ENCODE measurements around the gene THBS3. TPM values are rescaled to one million over a fixed set of nuclear protein-coding genes. Genes with fewer than 3 reads are reported as not detected.
"Not testable (repeated sequence)": the region's sequence is repeated elsewhere in the genome, so short reads cannot be mapped to it uniquely, and the experiment has no call there.

The THBS3 gene
- total RNA-seq, 1 experiment from 2014 or later, result 35.9 TPM

DNA sequence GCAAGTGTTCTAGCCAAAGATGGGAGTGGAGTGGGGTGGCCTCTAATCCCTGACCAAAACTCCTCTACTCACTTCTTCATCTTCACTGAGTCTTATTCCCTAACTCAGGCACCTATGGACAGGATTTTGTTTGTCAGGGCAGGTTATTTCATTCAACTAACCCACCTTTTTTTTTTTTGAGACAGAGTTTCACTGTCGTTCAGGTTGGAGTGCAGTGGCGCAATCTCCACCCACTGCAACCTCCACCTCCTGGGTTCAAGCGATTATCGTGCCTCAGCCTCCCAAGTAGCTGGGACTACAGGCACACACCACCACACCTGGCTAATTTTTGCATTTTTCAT, 39.6 kb downstream of the THBS3 start:
- ChIA-PET CTCF (interaction anchor here (0.7 to 3.3 kb wide), 4 partner anchors 9 to 83 kb away, joined by 5 to 27 read pairs (median 6); no protein-coding TSS in a partner anchor), POLR2A (interaction anchor here (0.7 to 1.2 kb wide), 2 partner anchors 37 to 62 kb away, joined by 3 to 6 read pairs; no protein-coding TSS in a partner anchor)
- intact Hi-C loops (cut with micrococcal nuclease; ENCODE audit: unreplicated experiment), result loop anchor here (2.0 kb wide), 1 partner anchor 75 kb away; no protein-coding TSS in a partner anchor
- BruUV-seq (replicated peaks); H3K36me3 ChIP-seq (ENCODE audit: control insufficient read depth, insufficient read depth, low read length); DNase-seq (ENCODE audit: low read depth, low spot score); H3K4me3 ChIP-seq (ENCODE audit: low read depth in 2 of 2, low read length in 2 of 2); ATAC-seq; H3K27me3 ChIP-seq (ENCODE audit: control insufficient read depth, insufficient read depth, low read length); H3K27ac ChIP-seq (ENCODE audit: low read length); in situ Hi-C loops (cut with HindIII; ENCODE audit: low pct_unique_long_range_greater_than_20kb, low sequenced_read_pairs); H3K9me3 ChIP-seq (ENCODE audit: control insufficient read depth, insufficient read depth, low read depth, low read length): not testable (repeated sequence)
- peaks cover 14% of the 10 kb centered on the region for H3K4me1 ChIP-seq (ENCODE audit: control insufficient read depth, insufficient read depth, low read length)
- TF ChIP-seq, protein P1, sequence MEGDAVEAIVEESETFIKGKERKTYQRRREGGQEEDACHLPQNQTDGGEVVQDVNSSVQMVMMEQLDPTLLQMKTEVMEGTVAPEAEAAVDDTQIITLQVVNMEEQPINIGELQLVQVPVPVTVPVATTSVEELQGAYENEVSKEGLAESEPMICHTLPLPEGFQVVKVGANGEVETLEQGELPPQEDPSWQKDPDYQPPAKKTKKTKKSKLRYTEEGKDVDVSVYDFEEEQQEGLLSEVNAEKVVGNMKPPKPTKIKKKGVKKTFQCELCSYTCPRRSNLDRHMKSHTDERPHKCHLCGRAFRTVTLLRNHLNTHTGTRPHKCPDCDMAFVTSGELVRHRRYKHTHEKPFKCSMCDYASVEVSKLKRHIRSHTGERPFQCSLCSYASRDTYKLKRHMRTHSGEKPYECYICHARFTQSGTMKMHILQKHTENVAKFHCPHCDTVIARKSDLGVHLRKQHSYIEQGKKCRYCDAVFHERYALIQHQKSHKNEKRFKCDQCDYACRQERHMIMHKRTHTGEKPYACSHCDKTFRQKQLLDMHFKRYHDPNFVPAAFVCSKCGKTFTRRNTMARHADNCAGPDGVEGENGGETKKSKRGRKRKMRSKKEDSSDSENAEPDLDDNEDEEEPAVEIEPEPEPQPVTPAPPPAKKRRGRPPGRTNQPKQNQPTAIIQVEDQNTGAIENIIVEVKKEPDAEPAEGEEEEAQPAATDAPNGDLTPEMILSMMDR (IDR thresholded peaks at IDR 0.05), result peak; percentile 35

DNA sequence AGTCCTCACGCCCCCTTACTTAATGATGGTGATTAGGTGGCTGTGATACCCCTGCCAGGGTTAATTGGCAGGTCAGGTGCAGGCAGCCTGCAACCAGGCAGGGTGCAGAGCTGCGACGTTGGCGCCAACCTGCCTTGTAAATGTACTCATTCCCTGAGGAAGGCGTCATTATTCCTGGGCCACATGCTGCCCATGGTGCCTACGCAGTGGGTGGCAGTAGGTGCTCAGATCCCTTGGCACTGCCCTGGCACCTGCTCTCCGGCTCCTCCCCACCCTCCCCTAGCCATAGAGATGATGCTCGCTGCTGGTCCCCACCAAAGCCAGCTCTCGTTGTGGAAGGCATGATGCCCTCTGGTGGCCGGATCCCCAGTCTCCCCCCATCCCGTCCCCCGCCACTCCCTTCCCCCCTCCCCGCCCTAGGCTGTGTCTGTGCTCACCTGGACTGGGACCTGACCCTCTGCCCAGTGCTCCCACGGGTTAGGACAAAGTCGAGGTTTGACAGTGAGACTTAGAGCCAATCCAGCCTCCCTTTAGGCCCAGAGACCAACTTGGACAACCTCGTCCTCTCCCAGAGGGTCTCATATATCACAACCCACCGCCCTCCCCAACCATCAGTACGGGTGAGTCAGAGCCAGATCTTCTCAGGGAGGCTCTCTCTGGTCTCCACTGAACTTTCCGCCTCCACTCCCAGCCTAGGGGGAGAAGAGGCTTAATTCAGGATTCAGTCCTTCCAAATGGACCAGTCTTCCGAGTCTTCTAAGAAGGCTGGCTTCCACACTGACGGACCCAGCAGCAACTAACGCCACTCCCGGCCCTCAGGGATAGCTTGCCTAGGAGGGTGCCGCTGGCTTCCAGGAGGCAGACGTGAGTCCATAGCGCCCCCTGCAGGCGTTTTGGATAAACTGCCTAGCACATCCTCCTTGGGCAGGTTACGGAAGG, 40.3 kb downstream of the THBS3 start:
- Histone ChIP-seq H3K27ac (ENCODE audit: low read length) (peak overlapping the region; percentile 35; the same call in 1 of the 2 replicates), H3K36me3 (ENCODE audit: control insufficient read depth, insufficient read depth, low read length) (no peaks in the 10 kb centered on the region; the same call in 1 of the 2 replicates), H3K4me3 (ENCODE audit: low read depth in 2 of 2, low read length in 2 of 2) (peak overlapping the region; percentile 6 to 39; a peak in 3 of 4 replicates), H3K9me3 (ENCODE audit: control insufficient read depth, insufficient read depth, low read depth, low read length) (no peaks in the 10 kb centered on the region), H3K27me3 (ENCODE audit: control insufficient read depth, insufficient read depth, low read length) (no peaks in the 10 kb centered on the region), H3K4me1 (ENCODE audit: control insufficient read depth, insufficient read depth, low read length) (peaks cover 14% of the 10 kb centered on the region)
- no TSS peak for BruUV-seq (replicated peaks)
- TF ChIP-seq, protein P2, sequence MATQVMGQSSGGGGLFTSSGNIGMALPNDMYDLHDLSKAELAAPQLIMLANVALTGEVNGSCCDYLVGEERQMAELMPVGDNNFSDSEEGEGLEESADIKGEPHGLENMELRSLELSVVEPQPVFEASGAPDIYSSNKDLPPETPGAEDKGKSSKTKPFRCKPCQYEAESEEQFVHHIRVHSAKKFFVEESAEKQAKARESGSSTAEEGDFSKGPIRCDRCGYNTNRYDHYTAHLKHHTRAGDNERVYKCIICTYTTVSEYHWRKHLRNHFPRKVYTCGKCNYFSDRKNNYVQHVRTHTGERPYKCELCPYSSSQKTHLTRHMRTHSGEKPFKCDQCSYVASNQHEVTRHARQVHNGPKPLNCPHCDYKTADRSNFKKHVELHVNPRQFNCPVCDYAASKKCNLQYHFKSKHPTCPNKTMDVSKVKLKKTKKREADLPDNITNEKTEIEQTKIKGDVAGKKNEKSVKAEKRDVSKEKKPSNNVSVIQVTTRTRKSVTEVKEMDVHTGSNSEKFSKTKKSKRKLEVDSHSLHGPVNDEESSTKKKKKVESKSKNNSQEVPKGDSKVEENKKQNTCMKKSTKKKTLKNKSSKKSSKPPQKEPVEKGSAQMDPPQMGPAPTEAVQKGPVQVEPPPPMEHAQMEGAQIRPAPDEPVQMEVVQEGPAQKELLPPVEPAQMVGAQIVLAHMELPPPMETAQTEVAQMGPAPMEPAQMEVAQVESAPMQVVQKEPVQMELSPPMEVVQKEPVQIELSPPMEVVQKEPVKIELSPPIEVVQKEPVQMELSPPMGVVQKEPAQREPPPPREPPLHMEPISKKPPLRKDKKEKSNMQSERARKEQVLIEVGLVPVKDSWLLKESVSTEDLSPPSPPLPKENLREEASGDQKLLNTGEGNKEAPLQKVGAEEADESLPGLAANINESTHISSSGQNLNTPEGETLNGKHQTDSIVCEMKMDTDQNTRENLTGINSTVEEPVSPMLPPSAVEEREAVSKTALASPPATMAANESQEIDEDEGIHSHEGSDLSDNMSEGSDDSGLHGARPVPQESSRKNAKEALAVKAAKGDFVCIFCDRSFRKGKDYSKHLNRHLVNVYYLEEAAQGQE (IDR thresholded peaks at IDR 0.05; ENCODE audit: insufficient read depth in 1 of 2, low read depth in 2 of 2, low read length in 1 of 2), result no peak
- TF ChIP-seq, protein P1 (IDR thresholded peaks at IDR 0.05), result peak; percentile 93
- TF ChIP-seq SIN3A (IDR thresholded peaks at IDR 0.05; ENCODE audit: borderline replicate concordance, insufficient read depth, low read depth, low read length), result no peak
- no peak for TF ChIP-seq TCF7L2 (IDR thresholded peaks at IDR 0.05; ENCODE audit: low read depth, low read length)
- TF ChIP-seq POLR2AphosphoS5 (IDR thresholded peaks at IDR 0.05; ENCODE audit: low read depth, low read length), result peak; percentile 42; the same call in 1 of the 2 replicates
- CTCF ChIA-PET, result interaction anchor here (0.6 to 3.3 kb wide), 10 partner anchors 10 to 82 kb away, joined by 3 to 27 read pairs (median 5); no protein-coding TSS in a partner anchor
- peak; percentile 64 for DNase-seq (ENCODE audit: low read depth, low spot score)
- intact Hi-C loops (cut with micrococcal nuclease; ENCODE audit: unreplicated experiment) (loop anchor here (2.0 kb wide), 1 partner anchor 75 kb away; no protein-coding TSS in a partner anchor), in situ Hi-C loops (cut with HindIII; ENCODE audit: low pct_unique_long_range_greater_than_20kb, low sequenced_read_pairs) (no loop called here)
- POLR2A ChIA-PET, result interaction anchor here (0.7 to 1.2 kb wide), 2 partner anchors 28 to 36 kb away, joined by 3 read pairs; no protein-coding TSS in a partner anchor
- ATAC-seq, result peak; percentile 86
